HG02870 (cell line): ENCODE results near the gene DNPEP.
"Not testable (repeated sequence)": the region's sequence is repeated elsewhere in the genome, so short reads cannot be mapped to it uniquely, and the experiment has no call there.

Experiments used
- ATAC-seq: cut with Tn5 transposase; IDR thresholded peaks from one replicate; pipeline ENCODE4 v1.9.1; 2021; ENCODE audit warnings: mild to moderate bottlenecking, moderate library complexity; ENCODE audit not compliant: unreplicated experiment

Gene DNPEP

DNA sequence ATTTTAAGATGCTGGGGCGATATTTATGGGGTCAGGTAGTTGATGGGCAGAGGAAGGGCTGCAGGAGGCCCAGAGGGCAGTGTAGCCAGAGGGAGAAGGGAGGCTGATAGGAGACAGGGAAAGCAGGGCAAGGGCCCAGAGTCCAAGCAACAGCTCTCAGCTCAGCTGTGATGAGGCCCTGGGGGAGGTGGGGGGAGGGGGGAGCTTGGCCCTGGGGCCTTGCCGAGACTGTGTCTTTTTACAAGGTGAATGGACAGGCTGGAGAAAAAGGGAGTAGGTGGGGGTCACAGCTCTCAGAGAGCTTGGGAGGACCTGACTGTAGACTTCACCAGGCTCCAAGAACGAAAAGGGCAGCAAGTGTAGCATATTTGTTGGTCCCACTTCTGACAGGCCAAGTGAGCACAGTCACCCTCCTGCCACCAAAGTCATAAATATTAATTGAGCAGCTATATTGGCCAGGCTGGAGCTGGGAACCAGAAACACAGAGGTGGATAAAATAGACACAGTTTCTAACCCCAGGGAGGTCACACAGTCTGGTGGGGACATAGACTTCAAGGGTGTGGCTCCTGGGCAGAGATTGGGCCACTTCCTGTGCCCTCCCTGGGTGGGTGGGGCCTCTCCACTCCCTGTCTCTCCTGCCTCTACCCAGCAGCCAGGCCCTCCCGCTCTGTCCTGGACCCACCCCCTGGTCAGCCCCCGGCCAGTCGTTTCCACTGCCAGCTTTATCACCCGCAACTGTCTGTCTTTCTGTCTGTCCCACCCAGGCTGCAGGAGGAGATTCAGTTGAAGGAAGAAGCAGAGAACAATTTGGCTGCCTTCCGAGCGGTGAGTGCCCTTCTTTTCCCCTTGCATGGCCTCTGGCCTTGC lies 31.9 kb upstream of the DNPEP start:
- ATAC-seq: no peak

DNA sequence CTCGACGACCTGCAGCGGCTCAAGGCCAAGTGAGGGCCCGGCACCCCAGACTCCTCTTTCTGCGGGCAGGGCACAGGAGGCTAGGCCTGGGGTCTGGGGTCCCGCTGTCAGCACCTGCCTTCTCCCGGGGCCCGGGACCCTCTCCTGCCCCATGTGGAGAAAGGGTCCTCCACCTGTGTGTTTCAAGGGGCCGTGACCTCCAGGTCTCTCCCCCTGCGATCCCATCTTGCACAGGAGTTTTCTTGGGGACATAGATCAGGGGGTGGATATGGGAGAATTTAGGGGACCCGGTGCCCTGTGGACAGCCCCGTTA lies 31.3 kb upstream of the DNPEP start:
- no peak for ATAC-seq

DNA sequence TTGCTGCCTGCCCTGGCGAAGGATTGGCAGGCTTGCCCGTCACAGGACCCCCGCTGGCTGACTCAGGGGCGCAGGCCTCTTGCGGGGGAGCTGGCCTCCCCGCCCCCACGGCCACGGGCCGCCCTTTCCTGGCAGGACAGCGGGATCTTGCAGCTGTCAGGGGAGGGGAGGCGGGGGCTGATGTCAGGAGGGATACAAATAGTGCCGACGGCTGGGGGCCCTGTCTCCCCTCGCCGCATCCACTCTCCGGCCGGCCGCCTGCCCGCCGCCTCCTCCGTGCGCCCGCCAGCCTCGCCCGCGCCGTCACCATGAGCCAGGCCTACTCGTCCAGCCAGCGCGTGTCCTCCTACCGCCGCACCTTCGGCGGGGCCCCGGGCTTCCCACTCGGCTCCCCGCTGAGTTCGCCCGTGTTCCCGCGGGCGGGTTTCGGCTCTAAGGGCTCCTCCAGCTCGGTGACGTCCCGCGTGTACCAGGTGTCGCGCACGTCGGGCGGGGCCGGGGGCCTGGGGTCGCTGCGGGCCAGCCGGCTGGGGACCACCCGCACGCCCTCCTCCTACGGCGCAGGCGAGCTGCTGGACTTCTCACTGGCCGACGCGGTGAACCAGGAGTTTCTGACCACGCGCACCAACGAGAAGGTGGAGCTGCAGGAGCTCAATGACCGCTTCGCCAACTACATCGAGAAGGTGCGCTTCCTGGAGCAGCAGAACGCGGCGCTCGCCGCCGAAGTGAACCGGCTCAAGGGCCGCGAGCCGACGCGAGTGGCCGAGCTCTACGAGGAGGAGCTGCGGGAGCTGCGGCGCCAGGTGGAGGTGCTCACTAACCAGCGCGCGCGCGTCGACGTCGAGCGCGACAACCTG lies 30.7 kb upstream of the DNPEP start, which contains the start of gene DES:
Gene DES, plus strand, starts transcription at position 223 of the 857 bp plus-strand sequence. Its CDS starts 86 bp downstream, at position 309.
- no peak for ATAC-seq

GRCh38 chr2:219417374-219417773 lies 29.7 kb upstream of the DNPEP start:
- ATAC-seq: no peak

- no peak for ATAC-seq
Measured at GRCh38 chr2:219416938-219417337, 29.2 kb upstream of the DNPEP start.

- ATAC-seq: no peak
Measured at GRCh38 chr2:219416235-219416602, 28.5 kb upstream of the DNPEP start.

- no peak for ATAC-seq
Measured at GRCh38 chr2:219415580-219416234, 28.0 kb upstream of the DNPEP start.

DNA sequence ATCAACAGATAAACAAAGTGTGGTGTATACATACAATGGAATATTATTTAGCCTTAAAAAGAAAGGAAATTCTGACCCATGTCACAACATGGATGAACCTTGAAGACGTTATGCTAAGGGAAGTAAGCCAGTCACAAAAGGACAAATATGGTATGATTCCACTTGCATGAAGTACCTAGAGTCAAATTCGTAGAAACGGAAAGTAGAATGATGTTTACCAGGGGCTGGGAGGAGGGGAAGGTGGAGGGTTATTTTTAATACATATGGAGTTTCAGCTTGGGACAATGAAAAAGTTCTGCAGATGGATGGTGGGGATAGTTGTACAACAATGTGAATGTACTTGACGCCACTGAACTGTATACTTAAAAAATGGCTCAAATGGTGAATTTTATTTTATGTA lies 27.1 kb upstream of the DNPEP start:
- ATAC-seq: no peak

GRCh38 chr2:219410390-219410789 lies 22.7 kb upstream of the DNPEP start:
- no peak for ATAC-seq

DNA sequence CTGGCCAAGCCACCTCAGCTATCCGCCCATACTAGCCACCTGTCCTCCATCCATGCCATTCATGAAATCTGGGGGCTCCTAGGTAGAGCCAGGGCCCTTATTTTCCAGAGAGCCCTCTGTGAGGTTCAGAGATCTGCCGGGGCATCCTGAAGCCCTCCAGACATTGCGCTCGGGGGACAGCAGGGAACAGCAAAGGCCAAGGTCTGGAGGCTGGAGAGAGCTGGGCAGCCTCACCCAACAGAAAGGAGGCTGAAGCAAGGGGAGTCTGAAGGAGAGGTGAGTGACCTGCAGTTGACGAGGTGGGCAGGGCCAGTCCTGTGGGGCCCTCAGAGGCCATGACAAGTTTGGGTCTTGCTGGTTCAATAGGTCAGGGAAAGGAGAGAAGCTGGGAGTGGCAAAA lies 21.9 kb upstream of the DNPEP start:
- no peak for ATAC-seq

GRCh38 chr2:219408631-219409030 lies 20.9 kb upstream of the DNPEP start:
- ATAC-seq: no peak

DNA sequence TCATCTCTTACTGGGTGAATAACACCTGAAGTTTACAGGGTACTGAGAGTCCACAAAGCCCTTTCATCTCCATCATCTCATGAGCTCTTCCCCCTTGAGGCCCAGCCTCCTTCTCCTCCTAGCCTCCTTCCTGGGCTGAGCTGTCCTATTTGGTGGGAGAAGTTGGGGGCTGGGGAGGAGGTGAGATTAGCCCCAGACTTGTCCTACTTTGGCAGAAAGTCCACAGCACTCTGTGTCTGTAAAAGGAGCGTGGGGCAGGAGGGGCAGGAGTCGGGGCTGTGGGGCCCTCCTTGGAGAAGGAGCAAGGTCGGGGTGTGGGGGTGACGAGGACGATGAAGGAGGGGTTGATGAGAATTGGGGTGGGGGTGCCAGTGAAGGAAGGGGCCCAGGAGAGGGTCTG lies 20.5 kb upstream of the DNPEP start:
- ATAC-seq: no peak

DNA sequence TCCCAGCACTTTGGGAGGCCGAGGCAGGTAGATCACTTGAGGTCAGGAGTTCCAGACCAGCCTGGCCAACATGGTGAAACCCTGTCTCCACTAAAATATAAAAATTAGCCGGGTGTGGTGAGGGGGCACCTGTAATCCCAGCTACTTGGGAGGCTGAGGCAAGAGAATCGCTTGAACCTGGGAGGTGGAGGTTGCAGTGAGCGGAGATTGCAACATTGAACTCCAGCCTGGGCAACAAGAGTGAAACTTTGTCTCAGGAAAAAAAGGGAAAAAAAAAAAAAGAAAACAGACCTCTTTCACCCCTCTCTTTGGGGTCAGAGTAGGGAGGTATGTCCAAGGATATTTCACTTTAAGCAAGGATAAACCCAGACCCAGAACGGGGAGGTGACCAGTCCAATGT lies 19.6 kb upstream of the DNPEP start:
- ATAC-seq: not testable (repeated sequence)

DNA sequence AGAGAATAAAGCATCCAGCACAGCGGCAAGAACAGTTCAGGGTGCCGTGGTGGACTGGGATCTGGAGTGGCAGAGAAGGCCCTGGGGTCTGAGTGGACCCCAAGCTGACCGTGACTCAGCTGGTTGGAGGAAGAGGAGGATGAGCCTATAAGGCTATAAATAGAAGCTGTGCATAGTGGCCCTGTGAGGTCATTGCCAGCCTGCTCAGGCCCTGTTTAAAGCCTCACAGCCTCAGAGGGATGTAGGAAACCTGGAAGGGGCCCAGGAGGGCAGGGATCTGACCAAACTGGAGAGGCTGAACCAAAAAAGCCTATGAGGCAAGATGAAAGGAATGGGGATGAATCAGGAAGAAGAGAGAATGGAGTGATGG lies 19.1 kb upstream of the DNPEP start:
- no peak for ATAC-seq

GRCh38 chr2:219405958-219406860 lies 18.5 kb upstream of the DNPEP start:
- no peak for ATAC-seq

DNA sequence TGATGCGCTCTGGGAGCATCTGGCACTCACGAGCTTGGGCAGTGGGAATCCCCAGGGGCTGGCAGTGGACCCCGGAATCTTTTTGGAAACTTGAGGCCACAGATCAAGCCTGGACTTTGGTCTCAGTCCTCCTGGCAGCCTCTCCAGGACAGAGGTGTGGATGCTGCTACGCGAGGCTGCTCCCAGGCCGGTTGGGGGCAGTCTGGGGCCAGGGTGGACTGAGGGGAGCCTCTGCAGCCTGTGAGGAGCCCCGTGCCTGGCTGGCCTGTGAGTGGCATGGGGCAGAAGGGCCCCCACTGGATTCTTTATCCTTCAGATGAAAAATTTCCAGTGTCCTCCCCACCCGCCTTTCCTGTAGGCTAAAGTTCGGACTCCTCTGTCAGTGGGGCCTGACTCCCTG lies 17.7 kb upstream of the DNPEP start:
- no peak for ATAC-seq

GRCh38 chr2:219404954-219405353 lies 17.2 kb upstream of the DNPEP start:
- no peak for ATAC-seq

GRCh38 chr2:219404291-219404910 lies 16.7 kb upstream of the DNPEP start:
- ATAC-seq: no peak

- no peak for ATAC-seq
Measured at GRCh38 chr2:219403861-219404260, 16.1 kb upstream of the DNPEP start.
